ENCODE data around the gene POMP.

The POMP gene

GRCh38 chr13:28717170-28717569 lies 58.2 kb downstream of the POMP start:
- no peak for TF ChIP-seq CTCF (IDR thresholded peaks at IDR 0.05; ENCODE audit: low read depth, low read length, missing control alignments)
- no peak for DNase-seq (ENCODE audit: low read depth)
- in situ Hi-C loops (cut with HindIII; ENCODE audit: low sequenced_read_pairs): no loop called here
- H3K4me3 ChIP-seq (ENCODE audit: low read depth, low read length): no peak overlapping the region

GRCh38 chr13:28718196-28718542 lies 59.2 kb downstream of the POMP start:
- no peak for DNase-seq (ENCODE audit: low read depth)
- TF ChIP-seq CTCF (IDR thresholded peaks at IDR 0.05; ENCODE audit: low read depth, low read length, missing control alignments): no peak
- in situ Hi-C loops (cut with HindIII; ENCODE audit: low sequenced_read_pairs): no loop called here
- H3K4me3 ChIP-seq (ENCODE audit: low read depth, low read length): peak overlapping the region; percentile 59

- TF ChIP-seq CTCF (IDR thresholded peaks at IDR 0.05; ENCODE audit: low read depth, low read length, missing control alignments): no peak
- DNase-seq (ENCODE audit: low read depth): peak; percentile 90
- in situ Hi-C loops (cut with HindIII; ENCODE audit: low sequenced_read_pairs): no loop called here
- H3K4me3 ChIP-seq (ENCODE audit: low read depth, low read length): peak within 1 kb of the TSS; percentile 59
These were observed 59.8 kb downstream of the POMP start, which contains the start of gene SLC46A3 for GRCh38 chr13:28718543-28719226. SLC46A3 (minus strand) TSS chr13:28718970; CDS start chr13:28717998, 972 bp downstream.

- no peak for DNase-seq (ENCODE audit: low read depth)
- in situ Hi-C loops (cut with HindIII; ENCODE audit: low sequenced_read_pairs): no loop called here
- peak overlapping the region; percentile 59 for H3K4me3 ChIP-seq (ENCODE audit: low read depth, low read length)
- TF ChIP-seq CTCF (IDR thresholded peaks at IDR 0.05; ENCODE audit: low read depth, low read length, missing control alignments): no peak
These were observed 60.5 kb downstream of the POMP start for GRCh38 chr13:28719227-28720055.

- TF ChIP-seq CTCF (IDR thresholded peaks at IDR 0.05; ENCODE audit: low read depth, low read length, missing control alignments): no peak
- DNase-seq (ENCODE audit: low read depth): no peak
- in situ Hi-C loops (cut with HindIII; ENCODE audit: low sequenced_read_pairs): no loop called here
- H3K4me3 ChIP-seq (ENCODE audit: low read depth, low read length): no peak overlapping the region
These were observed 64.9 kb downstream of the POMP start for GRCh38 chr13:28723806-28724205.

- H3K4me3 ChIP-seq (ENCODE audit: low read depth, low read length): no peak overlapping the region
These were observed 66.2 kb downstream of the POMP start for GRCh38 chr13:28725046-28725610.

More at GRCh38 chr13:28725046-28725610, 66.2 kb downstream of the POMP start:
- TF ChIP-seq CTCF (IDR thresholded peaks at IDR 0.05; ENCODE audit: low read depth, low read length, missing control alignments): no peak
- in situ Hi-C loops (cut with HindIII; ENCODE audit: low sequenced_read_pairs): no loop called here
- DNase-seq (ENCODE audit: low read depth): no peak
